ENCODE measurements around the gene DNAJC4.

The DNAJC4 gene

DNA sequence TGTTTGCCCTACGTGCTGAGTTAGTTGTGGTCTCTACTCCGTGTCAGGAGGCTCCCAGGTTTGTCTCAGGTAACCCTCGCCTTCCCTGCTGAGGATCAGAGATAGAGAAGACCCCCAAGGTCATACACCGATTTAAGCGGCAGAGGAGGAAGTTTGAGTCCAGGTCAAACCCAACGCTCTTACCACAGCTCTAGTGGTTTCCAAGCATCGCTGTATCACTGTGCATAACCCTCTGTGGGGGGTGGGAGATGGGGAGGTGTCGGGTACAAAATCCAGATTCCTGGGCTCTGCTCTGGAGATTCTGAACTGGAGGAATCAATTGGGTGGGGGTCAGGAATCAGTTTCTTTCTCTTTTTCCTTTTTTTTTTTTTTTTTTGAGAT lies 627 bp downstream of the DNAJC4 start:
- no peak for DNase-seq

DNA sequence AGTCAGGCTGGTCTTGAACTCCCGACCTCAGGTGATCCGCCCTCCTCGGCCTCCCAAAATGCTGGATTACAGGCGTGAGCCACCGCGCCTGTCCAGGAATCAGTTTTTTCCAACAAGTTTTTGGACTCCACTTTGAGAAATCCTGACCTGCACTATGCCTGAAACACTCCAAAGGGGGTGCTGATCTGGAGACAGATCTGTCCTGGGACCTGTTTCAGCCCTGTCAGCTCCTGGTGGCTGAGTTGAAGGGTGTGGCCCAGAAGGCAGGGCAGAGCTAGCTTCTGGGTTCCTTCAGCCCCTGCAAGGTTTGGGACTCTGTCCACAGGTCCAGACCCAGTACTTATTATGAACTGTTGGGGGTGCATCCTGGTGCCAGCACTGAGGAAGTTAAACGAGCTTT lies 1.2 kb downstream of the DNAJC4 start:
- DNase-seq: no peak

DNA sequence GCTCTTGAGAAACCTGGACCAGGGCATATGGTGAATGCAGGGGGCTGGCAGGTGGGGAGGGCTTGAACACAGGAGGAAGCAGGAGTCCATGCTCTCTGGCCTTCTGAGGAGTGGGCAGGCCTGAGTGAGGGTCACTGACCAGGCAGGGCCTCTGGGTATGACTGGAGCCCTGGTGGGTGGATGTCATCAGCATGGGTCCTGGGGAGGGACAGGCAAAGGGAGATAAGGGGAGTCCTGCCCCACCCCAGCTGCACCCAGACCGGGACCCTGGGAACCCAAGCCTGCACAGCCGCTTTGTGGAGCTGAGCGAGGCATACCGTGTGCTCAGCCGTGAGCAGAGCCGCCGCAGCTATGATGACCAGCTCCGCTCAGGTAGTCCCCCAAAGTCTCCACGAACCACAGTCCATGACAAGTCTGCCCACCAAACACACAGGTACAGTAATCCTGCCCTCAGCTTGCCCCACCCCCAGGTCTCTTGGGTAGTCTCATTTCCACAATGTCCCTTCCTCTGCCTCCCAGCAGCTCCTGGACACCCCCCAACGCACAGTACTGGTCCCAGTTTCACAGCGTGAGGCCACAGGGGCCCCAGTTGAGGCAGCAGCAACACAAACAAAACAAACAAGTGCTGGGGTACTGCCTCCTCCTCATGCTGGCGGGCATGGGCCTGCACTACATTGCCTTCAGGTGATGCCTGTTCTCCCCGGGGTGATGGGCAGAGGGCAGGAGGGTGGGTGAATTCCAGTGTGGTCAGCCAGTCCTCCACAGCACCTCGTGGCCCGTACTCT lies 2.0 kb downstream of the DNAJC4 start:
- DNase-seq: no peak

DNA sequence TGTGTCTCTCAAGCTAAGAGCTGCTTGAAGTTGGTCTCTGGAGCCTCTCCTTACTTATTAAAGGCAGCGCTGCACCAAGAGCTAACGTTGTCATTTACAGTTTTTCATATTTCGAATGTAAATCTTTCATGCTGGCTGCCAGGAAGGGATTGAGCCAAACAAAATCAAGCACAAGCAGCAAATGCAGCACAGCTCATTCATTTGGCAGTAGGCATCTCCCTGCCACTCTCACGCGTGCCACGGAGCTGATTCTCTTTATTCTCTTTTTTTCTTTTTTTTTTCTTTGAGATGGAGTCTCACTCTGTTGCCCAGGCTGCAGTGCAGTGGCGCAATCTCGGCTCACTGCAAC lies 2.6 kb downstream of the DNAJC4 start:
- DNase-seq: no peak

DNA sequence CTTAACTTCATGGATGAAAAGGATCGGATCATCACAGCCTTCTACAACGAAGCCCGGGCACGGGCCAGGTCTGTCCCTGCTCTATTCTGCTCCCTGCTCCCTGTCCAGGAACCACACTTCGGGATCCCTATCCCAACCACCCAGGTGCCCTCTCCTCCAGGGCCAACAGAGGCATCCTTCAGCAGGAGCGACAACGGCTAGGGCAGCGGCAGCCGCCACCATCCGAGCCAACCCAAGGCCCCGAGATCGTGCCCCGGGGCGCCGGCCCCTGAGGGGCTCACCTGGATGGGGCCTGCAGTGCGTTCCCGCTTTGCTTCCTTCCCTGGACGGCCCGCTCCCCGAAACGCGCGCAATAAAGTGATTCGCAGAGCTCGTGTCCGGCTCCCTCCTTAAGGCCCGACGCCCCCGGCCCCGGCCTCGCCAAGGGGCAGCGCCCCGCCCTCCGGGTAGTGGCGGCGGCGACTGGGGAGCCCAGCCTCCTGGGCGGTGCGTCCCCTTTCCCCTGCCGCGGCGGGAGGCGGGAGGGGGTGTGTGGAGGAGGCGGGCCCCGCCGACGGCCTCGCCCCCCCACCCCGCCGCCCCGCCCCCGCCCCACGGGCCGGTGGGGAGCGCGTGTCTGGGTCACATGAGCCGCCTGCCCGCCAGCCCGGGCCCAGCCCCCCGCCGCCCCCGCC lies 3.7 kb downstream of the DNAJC4 start, which contains the start of gene VEGFB:
TSS of gene VEGFB (plus strand) at position 672 of the 674 bp plus-strand sequence. CDS start 250 bp downstream, outside the sequence.
- peak; percentile 69 for DNase-seq

DNA sequence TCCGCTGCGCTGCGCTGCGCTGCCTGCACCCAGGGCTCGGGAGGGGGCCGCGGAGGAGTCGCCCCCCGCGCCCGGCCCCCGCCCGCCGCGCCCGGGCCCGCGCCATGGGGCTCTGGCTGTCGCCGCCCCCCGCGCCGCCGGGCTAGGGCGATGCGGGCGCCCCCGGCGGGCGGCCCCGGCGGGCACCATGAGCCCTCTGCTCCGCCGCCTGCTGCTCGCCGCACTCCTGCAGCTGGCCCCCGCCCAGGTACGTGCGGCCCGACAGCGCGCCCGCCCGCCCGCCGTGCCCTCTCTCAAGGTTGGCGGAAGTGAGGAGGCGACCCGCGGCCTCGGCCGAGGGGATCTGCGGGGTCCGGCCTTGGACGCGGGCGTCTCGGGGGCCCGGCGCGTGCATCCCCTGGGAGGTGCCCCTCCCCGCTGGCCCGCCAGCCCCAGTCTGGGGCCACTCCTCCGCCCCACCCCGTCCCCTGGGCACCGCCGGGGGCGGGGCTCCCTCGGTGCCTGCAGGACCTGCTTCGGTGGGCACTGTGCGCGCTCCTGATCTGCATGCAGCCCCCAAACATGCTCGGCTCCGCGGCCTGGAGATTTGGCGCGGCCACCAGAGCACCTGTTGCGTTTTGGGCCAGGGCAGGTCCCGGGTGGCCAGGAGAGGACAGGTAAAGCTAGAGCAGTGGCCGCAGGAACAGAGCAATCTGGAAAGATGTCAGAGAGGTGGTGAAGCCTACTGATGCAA lies 4.5 kb downstream of the DNAJC4 start:
- peak; percentile 58 for DNase-seq

DNA sequence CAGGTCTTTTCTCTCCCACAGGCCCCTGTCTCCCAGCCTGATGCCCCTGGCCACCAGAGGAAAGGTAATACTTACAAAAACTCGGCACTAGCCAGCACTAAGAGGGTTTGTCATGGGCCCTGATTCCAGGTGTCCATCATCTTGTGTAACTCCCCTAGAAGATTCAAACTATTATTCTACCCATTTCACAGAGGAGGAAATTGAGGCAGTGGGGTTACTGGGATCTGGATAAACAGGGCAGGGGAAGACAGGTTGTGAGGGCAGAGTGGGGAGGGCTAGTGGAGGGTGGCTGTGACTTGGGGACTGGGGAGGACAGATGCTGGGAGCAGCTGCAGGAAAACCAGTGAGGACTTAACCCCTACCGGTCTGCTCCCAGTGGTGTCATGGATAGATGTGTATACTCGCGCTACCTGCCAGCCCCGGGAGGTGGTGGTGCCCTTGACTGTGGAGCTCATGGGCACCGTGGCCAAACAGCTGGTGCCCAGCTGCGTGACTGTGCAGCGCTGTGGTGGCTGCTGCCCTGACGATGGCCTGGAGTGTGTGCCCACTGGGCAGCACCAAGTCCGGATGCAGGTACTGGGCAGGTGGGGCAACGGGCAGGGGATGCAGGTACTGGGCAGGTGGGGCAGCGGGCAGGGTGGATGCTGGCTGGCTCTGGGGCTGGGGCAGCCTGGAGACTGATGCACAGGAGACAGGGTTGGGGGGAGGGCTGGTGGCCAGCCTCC lies 5.3 kb downstream of the DNAJC4 start:
- no peak for DNase-seq

DNA sequence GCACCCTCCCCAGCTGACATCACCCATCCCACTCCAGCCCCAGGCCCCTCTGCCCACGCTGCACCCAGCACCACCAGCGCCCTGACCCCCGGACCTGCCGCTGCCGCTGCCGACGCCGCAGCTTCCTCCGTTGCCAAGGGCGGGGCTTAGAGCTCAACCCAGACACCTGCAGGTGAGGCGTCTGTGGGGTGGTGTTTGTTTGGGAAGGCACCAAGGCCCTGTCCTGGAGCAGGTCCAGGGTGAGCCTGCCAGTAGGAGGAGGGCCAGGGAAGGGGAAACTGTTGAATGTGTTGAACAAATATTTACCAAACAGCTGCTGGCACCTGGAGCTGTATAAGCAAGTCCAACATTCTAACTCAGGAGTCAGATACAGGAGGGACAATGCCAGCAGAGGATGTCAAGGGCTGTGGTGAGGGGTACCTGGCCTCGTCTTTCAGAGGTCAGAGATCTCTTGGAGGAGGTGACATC lies 7.2 kb downstream of the DNAJC4 start:
- no peak for DNase-seq

DNA sequence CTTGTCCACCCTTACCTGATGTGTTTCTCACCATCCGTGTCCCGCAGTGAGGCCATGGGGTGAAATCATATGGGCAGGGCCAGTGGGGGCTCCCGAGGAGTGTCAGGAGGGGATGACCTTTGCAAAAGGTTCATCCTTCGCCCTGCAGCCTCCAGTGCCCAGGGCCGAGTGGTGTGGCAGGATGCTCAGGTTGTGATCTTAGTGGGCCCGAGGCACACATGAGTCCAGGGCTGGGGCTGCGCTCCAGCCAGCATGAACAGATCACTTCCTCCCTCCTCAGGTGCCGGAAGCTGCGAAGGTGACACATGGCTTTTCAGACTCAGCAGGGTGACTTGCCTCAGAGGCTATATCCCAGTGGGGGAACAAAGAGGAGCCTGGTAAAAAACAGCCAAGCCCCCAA lies 7.7 kb downstream of the DNAJC4 start:
- DNase-seq: no peak

DNA sequence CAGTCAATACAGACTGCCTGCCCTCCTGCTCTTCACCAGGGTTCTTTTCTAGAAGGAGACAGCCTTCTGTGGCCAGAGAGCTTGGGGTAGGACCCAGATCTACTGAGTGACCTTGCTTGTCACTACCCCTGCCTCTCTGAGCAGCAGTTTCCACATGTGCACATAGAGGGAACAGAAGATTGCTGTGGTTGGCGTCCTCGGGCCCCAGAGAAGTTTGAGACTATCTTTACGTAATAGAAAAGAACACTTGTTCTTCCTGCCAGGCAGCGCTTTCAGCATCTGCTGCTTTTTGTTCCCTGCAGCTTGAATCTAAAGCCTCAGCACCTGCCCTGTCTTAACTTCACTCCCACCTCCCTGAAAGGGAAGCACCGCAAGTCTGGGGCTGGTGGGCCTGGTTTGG lies 8.7 kb downstream of the DNAJC4 start:
- DNase-seq: no peak

DNA sequence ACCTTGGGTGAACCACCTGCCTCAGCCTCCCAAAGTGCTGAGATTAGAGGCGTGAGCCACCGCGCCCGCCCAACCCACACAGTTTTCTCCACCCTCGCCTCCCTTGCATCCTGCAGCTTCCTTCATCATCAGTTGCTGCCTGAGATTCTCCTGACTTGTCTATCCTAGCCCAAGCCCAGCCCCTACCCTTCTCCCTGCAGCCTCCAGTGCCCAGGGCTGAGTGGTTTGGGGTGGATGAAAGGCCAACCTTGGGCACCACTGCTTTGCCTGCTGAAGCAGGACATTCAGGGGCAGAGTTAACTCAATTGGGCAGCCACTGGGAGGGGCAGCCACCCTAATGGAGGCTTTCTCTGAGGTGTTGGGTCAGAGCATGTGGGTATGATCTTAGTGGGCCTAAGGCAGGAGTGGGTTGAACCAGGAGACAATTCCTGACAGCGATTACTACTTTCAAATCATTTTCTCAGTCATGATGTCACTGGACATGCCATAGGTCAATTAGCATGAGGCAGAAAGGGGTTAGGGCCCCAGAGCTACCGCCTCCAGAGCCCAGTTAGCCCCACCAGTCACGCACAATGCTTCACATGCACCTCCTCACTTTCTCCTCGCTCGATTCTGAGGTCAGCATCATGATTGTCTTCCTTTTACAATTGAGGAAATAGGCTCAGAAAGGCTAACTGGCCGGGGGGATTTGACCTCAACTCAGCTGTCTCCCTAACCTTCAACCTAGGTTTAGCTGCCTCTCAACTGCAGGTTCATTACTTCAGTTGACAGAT lies 9.5 kb downstream of the DNAJC4 start:
- no peak for DNase-seq

DNA sequence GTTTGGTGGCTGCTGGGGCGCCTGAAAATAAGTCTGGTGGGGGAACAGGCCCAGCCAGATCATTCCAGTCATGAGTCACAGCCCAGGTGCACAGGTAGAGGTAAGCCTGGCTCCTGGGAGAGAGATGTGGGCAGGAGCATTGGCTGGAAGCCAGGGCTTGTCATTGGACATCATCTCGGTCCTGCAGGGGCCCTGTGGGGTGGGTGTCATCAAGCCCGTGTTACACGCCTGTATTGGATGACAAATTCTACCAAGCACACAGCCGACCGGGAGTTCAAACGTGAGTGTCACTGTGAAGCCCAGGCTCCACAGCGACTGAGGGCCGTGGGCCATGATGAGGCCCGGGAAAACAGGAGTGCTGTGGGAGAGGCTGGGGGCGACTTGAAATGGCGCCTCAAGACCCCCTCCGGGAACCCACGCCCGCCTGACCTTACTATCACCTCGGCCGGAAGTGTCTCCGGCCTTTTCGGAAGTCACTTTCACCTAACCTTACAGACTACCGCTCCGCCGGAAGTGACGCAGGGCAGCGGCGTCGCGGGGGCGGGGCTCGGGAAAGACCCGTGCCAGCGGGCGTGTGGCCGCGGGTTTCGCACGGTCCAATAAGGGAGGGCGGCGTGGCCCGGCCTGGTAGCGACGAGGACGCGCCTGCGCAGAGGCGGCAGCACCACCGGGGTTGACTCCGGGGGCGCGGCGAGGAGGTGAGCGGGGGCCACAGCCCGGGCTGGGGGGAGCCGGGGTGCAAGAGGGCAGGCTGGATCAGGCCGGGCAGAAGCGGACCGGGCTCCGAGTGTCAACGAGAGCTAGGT lies 10.3 kb downstream of the DNAJC4 start, which contains the start of gene FKBP2:
TSS of gene FKBP2 (plus strand) at position 661 of the 806 bp plus-strand sequence. CDS start 1,293 bp downstream, outside the sequence.
- DNase-seq: peak; percentile 98

DNA sequence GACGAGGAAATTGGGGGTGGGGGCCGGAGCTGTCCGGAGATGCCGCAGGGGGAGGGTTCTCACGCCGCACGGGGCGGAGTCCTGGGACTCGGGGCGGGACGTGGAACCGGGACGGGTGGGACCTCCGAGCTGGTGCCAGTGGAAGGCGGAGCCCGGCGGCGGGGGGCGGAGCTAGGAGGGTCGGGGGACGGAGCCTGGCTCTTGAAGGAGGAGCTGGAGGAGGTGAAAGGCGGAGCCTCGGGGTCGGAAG lies 10.8 kb downstream of the DNAJC4 start:
- peak; percentile 100 for DNase-seq

DNA sequence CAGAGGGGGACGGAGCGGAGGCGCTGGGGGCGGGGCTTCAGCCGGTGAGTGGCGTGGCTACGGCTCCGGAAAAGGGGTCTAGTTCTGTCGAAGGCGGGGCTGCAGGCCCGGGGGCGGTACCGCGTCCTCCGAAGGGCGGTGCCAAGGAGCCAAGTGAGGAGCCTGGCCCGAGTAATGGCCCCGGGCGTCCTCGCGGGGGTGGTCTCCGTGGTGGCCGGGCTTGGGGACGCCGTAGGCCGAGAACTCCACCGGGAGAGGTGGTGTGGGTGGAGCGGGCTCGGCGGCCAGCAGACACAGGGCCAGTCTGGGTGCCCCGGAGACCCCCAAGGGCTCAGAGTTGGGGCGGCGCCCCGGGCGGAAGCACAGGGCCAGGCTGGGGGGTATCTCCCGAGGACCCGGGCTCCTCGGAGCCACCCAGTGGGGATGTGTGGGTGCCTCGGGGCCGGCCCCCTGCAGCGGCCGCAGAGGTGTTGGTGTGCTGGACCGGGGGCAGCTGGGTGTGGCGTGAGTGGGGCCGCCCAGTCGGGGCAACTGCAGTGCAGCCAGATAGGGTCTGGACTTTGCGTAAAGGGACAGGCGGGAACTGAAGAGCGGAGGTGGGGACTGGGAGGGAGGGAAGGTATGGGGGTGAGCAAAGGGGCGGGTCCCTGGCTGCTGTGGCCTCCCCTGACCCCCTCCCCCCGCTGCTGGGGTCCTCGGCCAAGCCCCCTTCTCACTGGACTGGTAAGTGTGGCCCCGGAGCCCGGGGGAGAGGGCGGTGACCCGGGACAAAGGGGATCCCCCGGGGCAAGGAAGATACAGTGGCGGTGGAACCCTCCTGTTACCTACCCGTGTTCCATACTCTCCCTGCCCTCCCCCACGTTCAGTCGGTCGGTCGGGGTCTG lies 11.4 kb downstream of the DNAJC4 start:
- no peak for DNase-seq

DNA sequence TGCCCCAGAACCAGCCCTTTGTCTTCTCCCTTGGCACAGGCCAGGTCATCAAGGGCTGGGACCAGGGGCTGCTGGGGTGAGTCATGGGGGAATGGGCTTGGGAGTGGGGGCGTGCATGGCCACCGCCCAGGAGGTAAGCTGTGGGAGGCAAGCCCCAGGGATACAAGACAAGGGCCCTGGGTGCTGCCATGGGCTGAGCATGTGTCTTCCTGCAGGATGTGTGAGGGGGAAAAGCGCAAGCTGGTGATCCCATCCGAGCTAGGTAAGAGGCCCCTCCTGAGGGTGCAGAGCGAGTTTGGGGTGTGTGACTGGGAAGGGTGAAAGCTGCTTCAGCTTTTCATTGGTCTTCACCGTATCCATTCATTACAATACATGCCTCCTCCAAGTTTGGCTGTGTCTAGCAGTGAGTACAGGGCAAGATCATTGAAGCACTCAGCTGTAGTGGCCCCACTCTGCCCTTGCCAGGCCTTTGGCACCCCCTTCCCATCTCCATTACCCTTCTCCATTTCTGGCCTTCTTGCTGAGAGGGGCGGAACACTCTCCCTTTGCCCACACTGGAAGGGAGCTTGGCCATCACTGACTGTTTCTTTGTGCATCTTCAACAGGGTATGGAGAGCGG lies 13.0 kb downstream of the DNAJC4 start:
- DNase-seq: no peak

DNA sequence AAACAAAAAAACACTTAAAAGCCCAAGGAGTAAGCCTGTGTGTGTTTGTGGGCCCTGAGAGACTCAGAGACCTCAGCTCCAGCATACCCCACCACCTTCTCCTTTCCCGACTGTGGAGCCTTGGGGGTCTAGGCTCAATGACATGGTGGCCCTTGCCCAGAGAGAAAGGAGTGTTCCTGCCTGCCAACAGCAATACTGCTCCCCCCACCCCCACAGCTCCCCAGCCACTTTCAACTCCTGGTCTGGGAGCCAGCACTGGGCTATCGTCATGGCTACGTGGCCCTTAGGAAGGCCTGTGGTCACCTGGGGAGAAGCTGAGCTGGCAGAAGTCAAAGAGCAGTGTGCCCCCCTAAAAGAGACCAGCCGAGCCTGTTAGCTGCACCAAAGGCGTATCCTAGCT lies 13.8 kb downstream of the DNAJC4 start:
- DNase-seq: no peak

DNA sequence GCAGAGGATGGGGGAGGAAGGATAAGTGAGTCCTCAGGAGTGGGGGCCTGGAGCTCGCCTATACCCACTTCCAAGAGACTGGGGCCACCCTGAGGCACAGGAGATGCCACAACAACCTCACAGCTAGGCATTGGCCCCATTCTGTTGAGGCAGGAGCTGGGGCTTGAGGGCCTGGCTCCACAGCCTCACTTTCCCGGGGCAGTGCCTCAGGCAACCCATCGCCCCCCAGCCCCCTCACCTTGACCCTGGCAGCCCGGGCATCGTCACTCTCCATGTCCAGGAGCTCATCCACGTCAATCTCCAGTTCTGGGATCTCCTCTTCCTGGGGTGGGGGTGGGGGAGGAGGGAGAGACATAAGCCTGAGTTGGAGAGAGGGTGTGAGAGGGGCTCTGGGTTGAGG lies 14.6 kb downstream of the DNAJC4 start:
- no peak for DNase-seq

DNA sequence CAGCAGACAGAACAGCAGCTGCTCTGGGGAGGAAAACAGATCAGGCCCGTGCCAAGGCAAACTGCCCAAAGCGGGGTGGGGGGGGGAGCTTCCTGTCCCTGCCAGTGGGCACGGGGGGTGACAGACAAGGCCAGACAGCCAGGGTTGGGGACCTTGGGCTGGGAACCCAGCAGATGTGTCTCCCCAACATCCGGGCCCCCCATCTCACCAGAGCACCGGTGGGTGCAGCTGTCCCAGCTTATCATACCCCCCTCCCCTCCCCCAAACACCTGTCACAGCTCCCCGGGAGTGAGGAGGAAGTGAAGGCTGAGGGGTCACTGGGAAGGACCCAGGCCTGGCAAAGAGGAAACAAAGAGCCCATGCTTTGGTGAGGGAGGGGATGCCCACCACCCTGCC lies 15.1 kb downstream of the DNAJC4 start:
- no peak for DNase-seq

DNA sequence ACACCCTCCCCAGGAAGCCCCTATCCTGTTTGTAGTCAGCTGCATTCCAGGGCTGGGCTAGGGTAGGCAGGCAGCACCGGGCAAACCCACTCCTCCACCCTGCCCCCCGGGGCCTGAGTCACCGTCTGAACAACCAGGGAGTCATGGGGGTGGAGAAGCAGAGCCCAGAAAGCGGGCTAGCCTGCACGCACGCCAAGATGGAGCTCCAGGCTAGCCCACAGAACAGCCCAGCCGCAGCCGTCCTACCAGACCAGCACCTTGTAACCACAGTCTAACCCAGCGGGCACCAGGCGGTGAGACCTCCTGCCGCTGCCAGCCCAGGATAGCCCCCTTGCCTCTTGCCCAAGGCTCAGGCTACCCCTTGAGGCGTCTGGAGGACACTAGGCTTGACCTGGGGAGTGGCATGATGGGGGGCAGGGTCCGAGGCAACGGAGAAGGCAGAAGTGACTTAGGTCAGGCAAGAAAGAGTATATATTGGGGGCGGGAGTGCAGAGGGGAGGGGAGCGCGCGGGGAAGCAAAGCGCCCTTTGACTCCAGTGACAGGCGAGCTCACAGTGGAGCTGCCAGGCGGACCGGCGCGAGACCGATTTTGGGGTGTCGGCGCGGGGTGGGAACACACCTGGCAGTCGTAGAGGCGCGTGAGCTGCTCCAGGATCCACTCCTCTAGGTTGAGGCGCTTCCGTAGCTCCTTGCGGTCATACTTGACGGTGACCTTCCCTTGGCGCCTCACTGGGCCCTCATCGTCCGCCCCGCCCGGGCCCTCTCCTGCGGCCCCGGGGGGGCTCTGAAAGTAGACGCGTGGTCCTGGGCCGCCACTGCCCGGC lies 15.7 kb downstream of the DNAJC4 start:
- peak; percentile 70 for DNase-seq
